Left renal cortex interstitium (tissue), 4 donors: ENCODE measurements around the gene STAT1. TPM values are rescaled to one million over a fixed set of nuclear protein-coding genes. Genes with fewer than 3 reads are reported as not detected.

Experiments used
- DNase-seq, 4 donors: peaks; one replicate each; pipeline ENCODE4 v3.0.0-alpha.2; 2013; ENCODE audit warnings: low read depth in 4 of 4, low spot score in 2 of 4, missing footprints in 1 of 4
- polyA plus RNA-seq, 4 donors: library from polyadenylated mRNA; unstranded; fragments of 120-200 nt; gene quantifications; one replicate each; pipeline ENCODE4 v1.2.1, GENCODE V29; 2013; ENCODE audit not compliant: insufficient read length in 4 of 4

Gene STAT1
- polyA plus RNA-seq, 4 donors, result 129 to 141 (median 138) TPM

GRCh38 chr2:191032588-191033429, 18.8 kb upstream of the STAT1 start:
- no peak for DNase-seq

- DNase-seq, result no peak
Measured at GRCh38 chr2:191031256-191031655, 17.3 kb upstream of the STAT1 start.

- DNase-seq, result peak in 1 of 4 donors; percentile 29
Measured at GRCh38 chr2:191030521-191031154, 16.7 kb upstream of the STAT1 start.

- DNase-seq, result no peak
Measured at GRCh38 chr2:191029280-191029950, 15.4 kb upstream of the STAT1 start.

GRCh38 chr2:191026377-191026776, 12.4 kb upstream of the STAT1 start:
- DNase-seq, result no peak

GRCh38 chr2:191025135-191025534, 11.2 kb upstream of the STAT1 start:
- DNase-seq, result no peak

GRCh38 chr2:191023235-191023679, 9.3 kb upstream of the STAT1 start:
- DNase-seq, result no peak

- no peak for DNase-seq
Measured at GRCh38 chr2:191020742-191021381, 6.9 kb upstream of the STAT1 start.

GRCh38 chr2:191020221-191020741, 6.3 kb upstream of the STAT1 start:
- peak; percentile 90 to 96 (median 93) for DNase-seq

- DNase-seq, result no peak
Measured at GRCh38 chr2:191019376-191019775, 5.4 kb upstream of the STAT1 start.

- no peak for DNase-seq
Measured at GRCh38 chr2:191018643-191019119, 4.7 kb upstream of the STAT1 start.

- no peak for DNase-seq
Measured at GRCh38 chr2:191018048-191018447, 4.1 kb upstream of the STAT1 start.

- DNase-seq, result no peak
Measured at GRCh38 chr2:191015831-191016230, 1.9 kb upstream of the STAT1 start.

GRCh38 chr2:191015239-191015638, 1.3 kb upstream of the STAT1 start:
- no peak for DNase-seq

GRCh38 chr2:191014653-191015020, 666 bp upstream of the STAT1 start:
- no peak for DNase-seq

- DNase-seq, result no peak
Measured at GRCh38 chr2:191013682-191013931, 364 bp downstream of the STAT1 start.

- no peak for DNase-seq
Measured at GRCh38 chr2:191012845-191013681, 908 bp downstream of the STAT1 start.

- no peak for DNase-seq
Measured at GRCh38 chr2:191012346-191012745, 1.6 kb downstream of the STAT1 start.

- DNase-seq, result no peak
Measured at GRCh38 chr2:191010887-191011885, 2.8 kb downstream of the STAT1 start.
